Uterus (tissue), 4 donors: Measurements from ENCODE around the gene ATOSA. TPM values are rescaled to one million over a fixed set of nuclear protein-coding genes. Genes with fewer than 3 reads are reported as not detected.
A peak's percentile ranks its signal among the peaks of the same experiment; 100 is the strongest.

Source experiments
- DNase-seq, 2 donors: peaks; one replicate each; pipeline ENCODE4 v3.0.0-alpha.2; 2019 to 2020
- H3K27ac ChIP-seq, 2 donors: fragments of 200-600 bp; sonication (generic); 1 replicate in 1 of 2; 2 replicates in 1 of 2; pipeline ENCODE4 v1.5.1; 2016 to 2018
- H3K27me3 ChIP-seq, 2 donors: fragments of 200-600 bp; sonication (generic); one replicate each; pipeline ENCODE4 v1.5.1; 2018 to 2019; ENCODE audit warnings: control low read depth in 1 of 2
- H3K36me3 ChIP-seq, 2 donors: fragments of 200-600 bp; sonication (generic); one replicate each; pipeline ENCODE4 v1.5.1; 2019; ENCODE audit warnings: control low read depth in 1 of 2
- H3K4me1 ChIP-seq, 2 donors: fragments of 200-600 bp; sonication (generic); one replicate each; pipeline ENCODE4 v1.5.1; 2018 to 2019; ENCODE audit warnings: control low read depth in 1 of 2
- H3K4me3 ChIP-seq, 2 donors: fragments of 200-600 bp; sonication (generic); 1 replicate in 1 of 2; 2 replicates in 1 of 2; pipeline ENCODE4 v1.5.1; 2018 to 2019; ENCODE audit warnings: mild to moderate bottlenecking in 1 of 2
- H3K9me3 ChIP-seq, 2 donors: fragments of 200-600 bp; sonication (generic); one replicate each; pipeline ENCODE4 v1.5.1; 2019; ENCODE audit warnings: control low read depth in 1 of 2
- POLR2A ChIP-seq, 2 donors: fragments of 450-650 bp; IDR thresholded peaks; one replicate each; pipeline ENCODE4 v1.6.1; 2016; ENCODE audit warnings: antibody characterized with exemption in 2 of 2, mild to moderate bottlenecking in 1 of 2, moderate library complexity in 1 of 2
- intact Hi-C: fragments of 100-400 bp; cut with DNase I; formaldehyde crosslinking; loops from one replicate; pipeline ENCODE4 v1.15.1; 2023; ENCODE audit warnings: low total_unique reads
- total RNA-seq, 4 donors: library from RNA; depleted of rRNA in 3 of 4; stranded (reverse); fragments of >200 nt in 3 of 4; gene quantifications; one replicate each; pipeline versions ENCODE4 v1.1.0 to v1.2.4, GENCODE V29; 2014 to 2023
- TF ChIP-seq, protein P1 (sequence below), 4 experiments: fragments of 200-600 bp in 2 of 4; fragments of 450-650 bp in 2 of 4; sonication (generic) in 2 of 4; IDR thresholded peaks; one replicate each; pipeline ENCODE4 v1.5.1; 2016 to 2019; ENCODE audit warnings: antibody characterized with exemption in 4 of 4, mild to moderate bottlenecking in 2 of 4, moderate library complexity in 1 of 4
- donor health status: DM: yes; HTN: yes; CAD: no.

ATOSA gene
- total RNA-seq, 4 donors from 2014 or later: 45.0 to 114 (median 78.9) TPM

DNA sequence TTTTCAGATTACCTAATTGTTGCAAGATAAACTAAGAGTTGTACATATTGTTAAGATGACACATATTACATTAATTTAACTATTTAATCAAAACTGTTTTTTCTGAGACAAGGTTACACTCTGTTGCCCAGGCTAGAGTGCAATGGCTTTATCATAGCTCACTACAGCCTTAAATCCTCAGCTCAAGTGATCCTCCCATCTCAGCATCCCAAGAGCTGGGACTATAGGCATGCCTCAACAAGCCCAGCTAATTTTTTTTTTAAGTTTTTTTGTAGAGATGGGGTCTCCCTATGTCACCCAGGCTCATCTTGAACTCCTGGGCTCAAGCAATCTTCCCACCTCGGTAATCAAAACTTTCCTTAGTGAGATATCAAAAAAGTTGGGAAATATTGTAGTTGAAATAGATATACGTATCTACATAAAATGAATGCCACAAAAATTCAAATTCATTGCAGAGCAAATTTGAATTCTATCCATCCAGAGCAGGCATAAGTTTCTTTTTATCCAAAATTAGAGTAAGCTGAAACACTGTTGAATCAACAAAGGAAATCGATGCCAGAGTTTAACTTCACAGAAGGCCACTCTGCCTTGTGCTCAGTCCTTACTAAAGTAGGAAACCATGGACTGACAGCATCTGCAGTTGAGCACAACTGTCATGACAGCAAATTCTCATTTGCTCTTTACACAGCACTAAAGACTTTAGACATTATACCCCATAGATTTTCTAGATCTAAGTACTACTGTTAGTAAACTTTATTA lies 15.5 kb downstream of the ATOSA start:
- no peak for TF ChIP-seq POLR2A (IDR thresholded peaks at IDR 0.05)
- TF ChIP-seq, protein P1, sequence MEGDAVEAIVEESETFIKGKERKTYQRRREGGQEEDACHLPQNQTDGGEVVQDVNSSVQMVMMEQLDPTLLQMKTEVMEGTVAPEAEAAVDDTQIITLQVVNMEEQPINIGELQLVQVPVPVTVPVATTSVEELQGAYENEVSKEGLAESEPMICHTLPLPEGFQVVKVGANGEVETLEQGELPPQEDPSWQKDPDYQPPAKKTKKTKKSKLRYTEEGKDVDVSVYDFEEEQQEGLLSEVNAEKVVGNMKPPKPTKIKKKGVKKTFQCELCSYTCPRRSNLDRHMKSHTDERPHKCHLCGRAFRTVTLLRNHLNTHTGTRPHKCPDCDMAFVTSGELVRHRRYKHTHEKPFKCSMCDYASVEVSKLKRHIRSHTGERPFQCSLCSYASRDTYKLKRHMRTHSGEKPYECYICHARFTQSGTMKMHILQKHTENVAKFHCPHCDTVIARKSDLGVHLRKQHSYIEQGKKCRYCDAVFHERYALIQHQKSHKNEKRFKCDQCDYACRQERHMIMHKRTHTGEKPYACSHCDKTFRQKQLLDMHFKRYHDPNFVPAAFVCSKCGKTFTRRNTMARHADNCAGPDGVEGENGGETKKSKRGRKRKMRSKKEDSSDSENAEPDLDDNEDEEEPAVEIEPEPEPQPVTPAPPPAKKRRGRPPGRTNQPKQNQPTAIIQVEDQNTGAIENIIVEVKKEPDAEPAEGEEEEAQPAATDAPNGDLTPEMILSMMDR (IDR thresholded peaks at IDR 0.05): no peak
- Histone ChIP-seq H3K4me3 (no peak overlapping the region), H3K4me1 (no peaks in the 10 kb centered on the region), H3K9me3 (no peaks in the 10 kb centered on the region), H3K27ac (no peak overlapping the region), H3K27me3 (no peaks in the 10 kb centered on the region), H3K36me3 (no peaks in the 10 kb centered on the region)
- no peak for DNase-seq
- intact Hi-C loops: no loop called here

- Histone ChIP-seq H3K27me3 (no peaks in the 10 kb centered on the region), H3K27ac (no peak overlapping the region), H3K4me3 (no peak overlapping the region), H3K4me1 (no peaks in the 10 kb centered on the region), H3K36me3 (no peaks in the 10 kb centered on the region), H3K9me3 (no peaks in the 10 kb centered on the region)
- DNase-seq: no peak
- TF ChIP-seq POLR2A (IDR thresholded peaks at IDR 0.05): no peak
- TF ChIP-seq, protein P1 (IDR thresholded peaks at IDR 0.05): no peak
- intact Hi-C loops: no loop called here
Measured at GRCh38 chr15:52661909-52662308, 17.3 kb downstream of the ATOSA start.

GRCh38 chr15:52660192-52660591 lies 19.0 kb downstream of the ATOSA start:
- Histone ChIP-seq H3K4me1 (no peaks in the 10 kb centered on the region), H3K36me3 (no peaks in the 10 kb centered on the region), H3K27me3 (no peaks in the 10 kb centered on the region), H3K27ac (peak overlapping the region in 1 of 2 donors; percentile 32), H3K9me3 (no peaks in the 10 kb centered on the region), H3K4me3 (no peak overlapping the region)
- TF ChIP-seq, protein P1 (IDR thresholded peaks at IDR 0.05): no peak
- no peak for TF ChIP-seq POLR2A (IDR thresholded peaks at IDR 0.05)
- no peak for DNase-seq
- intact Hi-C loops: no loop called here

DNA sequence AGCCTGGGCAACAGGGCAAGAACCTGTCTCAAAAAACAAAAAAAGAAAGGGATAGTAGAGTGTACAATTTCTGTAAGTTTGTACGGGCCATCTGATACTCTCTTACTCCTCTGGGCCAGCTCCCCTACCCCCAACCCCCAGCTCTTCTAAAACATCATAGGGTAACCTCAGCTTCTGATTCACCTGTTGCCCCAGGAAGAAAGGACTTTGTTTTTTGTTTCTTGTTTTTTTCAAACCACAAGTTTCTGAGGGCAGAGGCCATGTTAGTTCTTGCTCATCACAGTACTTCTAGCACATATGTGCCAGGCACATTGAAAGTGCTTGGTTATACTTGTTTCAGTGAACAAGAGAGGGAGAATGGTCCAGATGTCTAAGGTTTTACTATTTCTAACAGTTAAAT lies 20.2 kb downstream of the ATOSA start:
- H3K27ac ChIP-seq: peak overlapping the region in 1 of 2 donors; percentile 84
- H3K4me1 ChIP-seq: no peaks in the 10 kb centered on the region
- H3K36me3 ChIP-seq: no peaks in the 10 kb centered on the region
- TF ChIP-seq, protein P1 (IDR thresholded peaks at IDR 0.05): no peak
- no peak for TF ChIP-seq POLR2A (IDR thresholded peaks at IDR 0.05)
- H3K27me3 ChIP-seq: no peaks in the 10 kb centered on the region
- no peak for DNase-seq
- intact Hi-C loops: no loop called here
- H3K4me3 ChIP-seq: no peak overlapping the region
- H3K9me3 ChIP-seq: no peaks in the 10 kb centered on the region

DNA sequence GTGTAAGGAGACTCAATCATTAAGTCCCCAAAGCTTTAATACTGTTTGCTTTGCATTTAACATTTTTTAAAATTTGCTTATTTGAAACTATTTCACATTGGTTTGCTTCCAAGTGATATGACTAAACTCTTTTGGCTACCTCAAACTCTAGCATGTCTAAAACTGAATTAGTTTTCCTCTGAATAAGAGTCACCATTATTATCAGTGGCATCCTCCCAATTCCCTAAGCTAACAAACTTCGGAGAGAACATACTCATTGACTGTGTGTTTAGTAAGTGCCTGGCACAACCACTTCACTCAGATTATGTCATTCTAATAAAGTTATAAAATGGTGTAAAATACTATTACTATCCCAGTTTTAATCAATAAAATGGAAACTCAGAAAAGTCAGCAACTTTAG lies 21.9 kb downstream of the ATOSA start:
- DNase-seq: no peak
- Histone ChIP-seq H3K36me3 (no peaks in the 10 kb centered on the region), H3K4me1 (no peaks in the 10 kb centered on the region), H3K4me3 (no peak overlapping the region), H3K9me3 (no peaks in the 10 kb centered on the region), H3K27ac (peak overlapping the region; percentile 19 to 84), H3K27me3 (no peaks in the 10 kb centered on the region)
- no peak for TF ChIP-seq POLR2A (IDR thresholded peaks at IDR 0.05)
- TF ChIP-seq, protein P1 (IDR thresholded peaks at IDR 0.05): no peak
- intact Hi-C loops: no loop called here
